WTC11 (cell line): ENCODE measurements around the gene CRK.

Experiments used
- ATF1 ChIP-seq: sonication (generic); formaldehyde crosslinking; IDR thresholded peaks from 2 replicates; pipeline ENCODE4 v1.8.1; 2023; ENCODE audit warnings: mild to moderate bottlenecking, moderate library complexity, missing genetic modification reagents
- CTCF ChIP-seq: fragments of 200-600 bp; IDR thresholded peaks from 2 replicates; pipeline ENCODE4 v1.8.0; 2022; ENCODE audit warnings: antibody characterized with exemption
- E2F4 ChIP-seq: sonication (generic); formaldehyde crosslinking; IDR thresholded peaks from 2 replicates; pipeline ENCODE4 v1.8.1; 2022; ENCODE audit warnings: low read depth, mild to moderate bottlenecking, moderate library complexity, missing genetic modification reagents, borderline replicate concordance
- FOXJ3 ChIP-seq: sonication (generic); formaldehyde crosslinking; IDR thresholded peaks from 2 replicates; pipeline ENCODE4 v1.9.0; 2021; ENCODE audit warnings: missing genetic modification reagents, mild to moderate bottlenecking, borderline replicate concordance
- FOXK1 ChIP-seq: sonication (generic); formaldehyde crosslinking; IDR thresholded peaks from 2 replicates; pipeline ENCODE4 v1.8.0; 2022; ENCODE audit warnings: mild to moderate bottlenecking, moderate library complexity, missing genetic modification reagents
- PREB ChIP-seq: sonication (generic); formaldehyde crosslinking; IDR thresholded peaks from 2 replicates; pipeline ENCODE4 v1.8.1; 2022; ENCODE audit warnings: mild to moderate bottlenecking, missing genetic modification reagents, moderate library complexity, borderline replicate concordance
- TP53 ChIP-seq: sonication (generic); formaldehyde crosslinking; IDR thresholded peaks from 2 replicates; pipeline ENCODE4 v1.8.1; 2023; ENCODE audit warnings: mild to moderate bottlenecking, missing genetic modification reagents
- USF2 ChIP-seq: sonication (generic); formaldehyde crosslinking; IDR thresholded peaks from 2 replicates; pipeline ENCODE4 v1.8.1; 2023; ENCODE audit warnings: mild to moderate bottlenecking, missing genetic modification reagents, moderate library complexity
- ZNF138 ChIP-seq: sonication (generic); formaldehyde crosslinking; conservative IDR thresholded peaks from 2 replicates; pipeline ENCODE4 v1.8.1; 2022; ENCODE audit warnings: mild to moderate bottlenecking, moderate library complexity, missing genetic modification reagents

- TF ChIP-seq FOXJ3 (CRISPR knock-in tag) (no peak), CTCF (no peak), PREB (CRISPR knock-in tag) (no peak), USF2 (CRISPR knock-in tag) (no peak), E2F4 (CRISPR knock-in tag) (no peak), ZNF138 (CRISPR knock-in tag) (no peak), FOXK1 (no peak), TP53 (CRISPR knock-in tag) (no peak), ATF1 (CRISPR knock-in tag) (no peak)
These were observed 40.8 kb upstream of the CRK start for GRCh38 chr17:1496869-1497268.
